PC-3 (cell line): ENCODE results near the gene DDIAS. TPM values are rescaled to one million over a fixed set of nuclear protein-coding genes. Genes with fewer than 3 reads are reported as not detected.

Experiments used
- ATAC-seq: fragments of 200-7000 bp; cut with Tn5 transposase; 2 replicates; pipeline ENCODE4 v1.9.1; 2020; ENCODE audit warnings: mild to moderate bottlenecking, moderate library complexity
- BruUV-seq: library from RNA; stranded (reverse); fragments of 400-500 nt; replicated peaks from 2 replicates; lab custom pipeline; 2021; lab: Mats Ljungman, UMichigan
- CTCF ChIA-PET: fragments of 300-600 bp; sonication (Branson Sonifier 250); formaldehyde crosslinking; loops from one replicate; lab custom pipeline; 2022; ENCODE audit warnings: antibody characterized with exemption; lab: Charles Lee
- POLR2A ChIA-PET: fragments of 300-600 bp; sonication (Branson Sonifier 250); formaldehyde crosslinking; loops from one replicate; lab custom pipeline; 2022; ENCODE audit warnings: antibody characterized with exemption; ENCODE audit not compliant: unreplicated experiment; lab: Charles Lee
- DNase-seq: peaks from one replicate; pipeline ENCODE4 v3.0.0-alpha.2; 2015
- H2AFZ ChIP-seq: fragments of 300-600 bp; sonication (generic); 2 replicates; pipeline ENCODE4 v1.6.0; 2016; ENCODE audit warnings: antibody characterized with exemption, low read length
- H3F3A ChIP-seq: fragments of 300-600 bp; sonication (generic); one replicate; pipeline ENCODE4 v1.6.0; 2017; ENCODE audit warnings: antibody characterized with exemption, low read length, control low read depth, mild to moderate bottlenecking; ENCODE audit not compliant: unreplicated experiment
- H3K27ac ChIP-seq: fragments of 300-600 bp; sonication (generic); 2 replicates; pipeline ENCODE4 v1.5.1; 2016; ENCODE audit warnings: mild to moderate bottlenecking, low read length
- H3K27me3 ChIP-seq: fragments of 300-600 bp; sonication (generic); 2 replicates; pipeline ENCODE4 v1.6.1; 2016; ENCODE audit warnings: low read length, mixed read lengths
- H3K36me3 ChIP-seq: fragments of 300-600 bp; sonication (generic); 2 replicates; pipeline ENCODE4 v1.6.1; 2016; ENCODE audit warnings: low read depth, mixed run types, low read length, mixed read lengths
- H3K4me1 ChIP-seq: fragments of 300-600 bp; sonication (generic); 2 replicates; pipeline ENCODE4 v1.5.1; 2016; ENCODE audit warnings: low read length; ENCODE audit not compliant: insufficient read depth
- H3K4me2 ChIP-seq: fragments of 300-600 bp; sonication (generic); 2 replicates; pipeline ENCODE4 v1.6.0; 2016; ENCODE audit warnings: low read length
- H3K4me3 ChIP-seq: fragments of 300-600 bp; sonication (generic); 2 replicates; pipeline ENCODE4 v1.5.1; 2016; ENCODE audit warnings: mild to moderate bottlenecking, low read length, mixed read lengths
- H3K79me2 ChIP-seq: fragments of 300-600 bp; sonication (generic); 2 replicates; pipeline ENCODE4 v1.6.1; 2017; ENCODE audit warnings: low read length, mixed read lengths
- H3K9ac ChIP-seq: fragments of 300-600 bp; sonication (generic); 2 replicates; pipeline ENCODE4 v1.6.0; 2016; ENCODE audit warnings: mild to moderate bottlenecking, low read length
- H3K9me2 ChIP-seq: fragments of 300-600 bp; sonication (generic); replicated peaks from 2 replicates; pipeline ENCODE4 v1.6.1; 2016; ENCODE audit warnings: mixed run types, low read length, mixed read lengths
- H3K9me3 ChIP-seq: fragments of 300-600 bp; sonication (generic); 2 replicates; pipeline ENCODE4 v1.6.1; 2016; ENCODE audit warnings: low read length, mixed read lengths
- H4K20me1 ChIP-seq: fragments of 300-600 bp; sonication (generic); 2 replicates; pipeline ENCODE4 v1.6.1; 2016; ENCODE audit warnings: low read length, mixed read lengths
- EZH2 ChIP-seq: fragments of 300-600 bp; sonication (generic); IDR thresholded peaks from one replicate; pipeline ENCODE4 v1.6.1; 2017; ENCODE audit warnings: antibody characterized with exemption, mild to moderate bottlenecking, low read length; ENCODE audit not compliant: unreplicated experiment
- EZH2phosphoT487 ChIP-seq: fragments of 300-600 bp; sonication (generic); IDR thresholded peaks from 2 replicates; pipeline ENCODE4 v1.6.1; 2018; ENCODE audit warnings: mild to moderate bottlenecking, antibody characterized with exemption, low read length, borderline replicate concordance
- intact Hi-C: fragments of 100-400 bp; cut with micrococcal nuclease; formaldehyde crosslinking; loops from 2 replicates; pipeline ENCODE4 v1.9.0; 2023
- total RNA-seq: library from RNA; depleted of rRNA; stranded (reverse); fragments of >200 nt; gene quantifications from 2 replicates; pipeline ENCODE4 v1.2.3, GENCODE V29; 2014
- TF ChIP-seq, protein P1 (sequence below): fragments of 300-600 bp; sonication (generic); conservative IDR thresholded peaks from 2 replicates; pipeline ENCODE4 v1.5.1; 2017; ENCODE audit warnings: antibody characterized with exemption, low read depth, mild to moderate bottlenecking, low read length

DDIAS gene
- total RNA-seq, 1 experiment from 2014 or later: 24.9 TPM

DNA sequence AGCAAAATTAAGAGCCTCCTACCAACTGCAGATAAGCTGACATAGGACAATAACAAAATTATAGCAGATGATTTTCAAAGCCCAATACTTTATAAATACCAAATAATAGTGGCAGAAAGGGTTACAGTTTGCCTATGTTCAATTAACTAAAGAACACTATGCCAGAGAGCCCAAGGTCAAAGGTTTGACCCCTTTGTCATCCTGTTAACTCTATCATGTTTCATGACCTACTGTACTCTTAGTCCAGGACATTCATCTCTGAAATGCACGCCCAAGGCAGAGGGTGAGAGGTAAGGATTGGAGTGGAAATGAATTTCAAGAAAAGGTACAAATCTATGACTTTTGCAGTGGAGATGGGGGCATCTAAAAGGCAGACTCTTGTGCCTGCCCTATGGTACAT, 70.6 kb downstream of the DDIAS start:
- H3K4me1 ChIP-seq: peaks cover 18% of the 10 kb centered on the region
- no peaks in the 10 kb centered on the region for H3K9me3 ChIP-seq
- no peaks in the 10 kb centered on the region for H3K27me3 ChIP-seq
- TF ChIP-seq, protein P1, sequence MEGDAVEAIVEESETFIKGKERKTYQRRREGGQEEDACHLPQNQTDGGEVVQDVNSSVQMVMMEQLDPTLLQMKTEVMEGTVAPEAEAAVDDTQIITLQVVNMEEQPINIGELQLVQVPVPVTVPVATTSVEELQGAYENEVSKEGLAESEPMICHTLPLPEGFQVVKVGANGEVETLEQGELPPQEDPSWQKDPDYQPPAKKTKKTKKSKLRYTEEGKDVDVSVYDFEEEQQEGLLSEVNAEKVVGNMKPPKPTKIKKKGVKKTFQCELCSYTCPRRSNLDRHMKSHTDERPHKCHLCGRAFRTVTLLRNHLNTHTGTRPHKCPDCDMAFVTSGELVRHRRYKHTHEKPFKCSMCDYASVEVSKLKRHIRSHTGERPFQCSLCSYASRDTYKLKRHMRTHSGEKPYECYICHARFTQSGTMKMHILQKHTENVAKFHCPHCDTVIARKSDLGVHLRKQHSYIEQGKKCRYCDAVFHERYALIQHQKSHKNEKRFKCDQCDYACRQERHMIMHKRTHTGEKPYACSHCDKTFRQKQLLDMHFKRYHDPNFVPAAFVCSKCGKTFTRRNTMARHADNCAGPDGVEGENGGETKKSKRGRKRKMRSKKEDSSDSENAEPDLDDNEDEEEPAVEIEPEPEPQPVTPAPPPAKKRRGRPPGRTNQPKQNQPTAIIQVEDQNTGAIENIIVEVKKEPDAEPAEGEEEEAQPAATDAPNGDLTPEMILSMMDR: no peak
- TF ChIP-seq EZH2phosphoT487 (no peak), EZH2 (no peak)
- no peaks in the 10 kb centered on the region for H3K36me3 ChIP-seq
- no peaks in the 10 kb centered on the region for H3F3A ChIP-seq
- H2AFZ ChIP-seq: no peak overlapping the region
- H3K79me2 ChIP-seq: no peaks in the 10 kb centered on the region
- no peaks in the 10 kb centered on the region for H3K9me2 ChIP-seq
- no peak overlapping the region for H3K9ac ChIP-seq
- ATAC-seq (no peak), DNase-seq (no peak)
- intact Hi-C loops: loop anchor here (5.0 kb wide), 1 partner anchor 845 kb away; no protein-coding TSS in a partner anchor
- CTCF ChIA-PET: no interaction called here
- BruUV-seq: no TSS peak
- POLR2A ChIA-PET: no interaction called here
- no peaks in the 10 kb centered on the region for H4K20me1 ChIP-seq
- no peak overlapping the region for H3K4me3 ChIP-seq
- no peak overlapping the region for H3K27ac ChIP-seq
- H3K4me2 ChIP-seq: no peak overlapping the region

DNA sequence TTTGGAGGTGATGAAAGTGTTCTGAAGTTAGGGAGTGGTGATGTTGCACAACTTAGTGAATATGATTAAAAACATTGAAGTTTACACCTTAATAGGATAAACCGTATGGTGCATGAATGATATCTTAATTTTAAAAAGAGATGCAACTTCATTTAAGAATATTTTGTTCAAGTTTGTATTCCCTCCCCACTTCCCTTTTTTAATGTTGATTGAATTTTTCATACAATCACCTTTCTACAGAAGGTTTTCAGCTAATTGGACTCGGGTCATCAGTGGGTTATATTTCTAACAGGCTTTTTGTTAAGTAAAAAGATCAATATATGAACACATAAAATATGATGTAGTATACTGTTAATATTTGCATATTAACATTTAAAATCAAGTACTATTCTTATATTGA, 72.6 kb downstream of the DDIAS start:
- peaks cover 35% of the 10 kb centered on the region for H3K4me1 ChIP-seq
- intact Hi-C loops: loop anchor here (5.0 kb wide), 1 partner anchor 843 kb away; no protein-coding TSS in a partner anchor
- no TSS peak for BruUV-seq

GRCh38 chr11:82974851-82975250, 73.3 kb downstream of the DDIAS start:
- intact Hi-C loops: loop anchor here (5.0 kb wide), 3 partner anchors 77 to 842 kb away; partner anchors contain the start of gene RAB30
- TF ChIP-seq EZH2phosphoT487 (no peak), EZH2 (no peak)
- TF ChIP-seq, protein P1: no peak

More for the DNA sequence above, 72.6 kb downstream of the DDIAS start:
- H3K27ac ChIP-seq: no peak overlapping the region
- no peaks in the 10 kb centered on the region for H3K9me2 ChIP-seq
- ATAC-seq: no peak
- no peak overlapping the region for H3K4me2 ChIP-seq
- no peak for DNase-seq
- no peaks in the 10 kb centered on the region for H3K79me2 ChIP-seq
- H3K27me3 ChIP-seq: no peaks in the 10 kb centered on the region
- no peak for TF ChIP-seq EZH2phosphoT487
- TF ChIP-seq, protein P1: no peak
- H3K36me3 ChIP-seq: no peaks in the 10 kb centered on the region
- H4K20me1 ChIP-seq: no peaks in the 10 kb centered on the region
- H3K9me3 ChIP-seq: no peaks in the 10 kb centered on the region
- ChIA-PET CTCF (no interaction called here), POLR2A (no interaction called here)
- H2AFZ ChIP-seq: no peak overlapping the region
- no peaks in the 10 kb centered on the region for H3F3A ChIP-seq
- no peak overlapping the region for H3K9ac ChIP-seq
- no peak overlapping the region for H3K4me3 ChIP-seq

More at GRCh38 chr11:82974851-82975250, 73.3 kb downstream of the DDIAS start:
- Histone ChIP-seq H3K4me2 (no peak overlapping the region), H3K9me2 (no peaks in the 10 kb centered on the region), H3K9ac (no peak overlapping the region), H3K27me3 (no peaks in the 10 kb centered on the region), H3K79me2 (no peaks in the 10 kb centered on the region), H3K27ac (no peak overlapping the region), H3K9me3 (no peaks in the 10 kb centered on the region), H3K4me1 (peaks cover 42% of the 10 kb centered on the region), H2AFZ (no peak overlapping the region), H3F3A (no peaks in the 10 kb centered on the region), H3K36me3 (no peaks in the 10 kb centered on the region), H3K4me3 (no peak overlapping the region), H4K20me1 (no peaks in the 10 kb centered on the region)
- no peak for DNase-seq
- CTCF ChIA-PET: no interaction called here
- ATAC-seq: no peak
- no TSS peak for BruUV-seq
- POLR2A ChIA-PET: interaction anchor here (1.1 kb wide), 1 partner anchor 75 kb away, joined by 9 read pairs; the partner anchor contains the start of gene PRCP
